Stimulated activated CD8-positive, alpha-beta memory T cell treated with anti-CD3 and anti-CD28 coated beads, Interleukin-7, amount 100 ng/mL, for 4 hours (primary cell): ENCODE data around the gene CDCA4.
A peak's percentile ranks its signal among the peaks of the same experiment; 100 is the strongest.

ENCODE experiments used
- DNase-seq, 2 donors: peaks; one replicate each; pipeline ENCODE4 v3.0.0-alpha.2; 2020; ENCODE audit warnings: low read depth in 2 of 2

CDCA4 gene

DNA sequence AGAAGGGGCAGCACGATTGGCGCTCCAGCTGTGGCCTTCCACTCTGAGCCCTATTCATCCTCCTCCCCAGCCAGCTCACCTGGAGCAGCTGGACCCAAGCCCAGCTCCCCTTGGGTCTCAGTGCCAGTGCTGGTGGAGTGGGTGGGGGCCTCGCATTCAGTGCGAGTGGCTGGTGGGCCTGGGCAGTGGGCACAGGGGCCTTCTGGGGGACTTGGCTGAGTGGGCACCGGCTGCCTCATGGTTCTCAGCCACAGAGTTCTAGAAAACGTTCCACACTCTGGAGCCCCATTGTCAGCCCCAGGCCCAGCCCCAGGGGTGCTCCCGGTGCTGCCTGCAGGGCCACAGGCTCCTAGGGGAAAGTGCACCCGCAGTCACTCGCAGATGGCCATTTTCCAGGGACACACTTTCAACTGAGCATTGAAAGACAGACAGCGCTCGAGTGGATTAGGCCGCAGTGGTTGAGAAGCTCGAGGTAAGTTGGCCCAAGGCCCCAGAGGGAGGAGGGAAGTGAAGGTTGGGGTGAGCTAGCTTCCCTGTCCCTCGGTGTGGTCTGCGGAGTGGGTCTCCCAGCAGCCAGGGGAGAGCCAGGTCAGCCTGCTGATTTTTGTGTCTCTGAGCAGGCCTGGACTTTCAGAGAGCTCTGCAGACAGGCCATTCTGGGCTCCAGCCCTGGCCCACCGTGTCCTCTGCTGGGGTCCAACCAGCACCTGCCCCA lies 31.5 kb downstream of the CDCA4 start:
- DNase-seq, result no peak

DNA sequence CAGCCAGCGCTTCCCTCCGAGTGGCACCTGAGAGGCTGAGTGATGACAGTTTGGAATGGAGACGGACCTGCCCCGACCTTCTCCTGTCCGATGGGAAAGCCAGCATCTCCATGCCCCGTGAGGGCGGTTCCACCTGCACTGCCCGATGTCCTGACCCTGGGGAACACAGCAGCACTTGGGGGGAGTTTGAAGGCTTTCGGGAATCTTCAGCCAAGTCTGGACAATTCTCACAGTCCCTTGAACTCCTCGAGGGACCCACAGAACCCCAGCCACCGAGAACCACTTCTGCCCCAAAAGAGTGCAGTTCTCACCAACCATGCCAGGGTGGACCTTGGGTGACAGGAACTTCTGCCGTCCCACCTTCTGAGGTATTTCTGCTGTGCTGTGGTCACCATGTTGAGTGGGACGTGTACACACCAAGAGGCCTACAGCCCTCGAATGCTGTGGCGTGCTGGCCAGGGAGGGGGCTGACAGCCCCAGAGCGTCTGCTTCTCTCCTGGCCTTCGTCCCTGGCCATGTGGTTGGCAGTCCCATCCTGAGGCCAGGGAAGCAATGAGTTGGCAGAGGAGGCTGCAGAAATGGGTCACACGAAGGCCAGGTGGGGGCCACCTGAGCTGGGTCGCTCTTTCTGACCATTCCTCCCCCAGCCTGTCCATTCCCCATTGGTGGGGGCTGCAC lies 34.3 kb downstream of the CDCA4 start:
- no peak for DNase-seq

- peak; percentile 64 to 87 for DNase-seq
Measured at GRCh38 chr14:104985675-104986486, 35.0 kb downstream of the CDCA4 start, which contains the start of gene CLBA1. TSS of gene CLBA1 (plus strand) at chr14:104985788. CDS start at chr14:104986432, 644 bp downstream.

DNA sequence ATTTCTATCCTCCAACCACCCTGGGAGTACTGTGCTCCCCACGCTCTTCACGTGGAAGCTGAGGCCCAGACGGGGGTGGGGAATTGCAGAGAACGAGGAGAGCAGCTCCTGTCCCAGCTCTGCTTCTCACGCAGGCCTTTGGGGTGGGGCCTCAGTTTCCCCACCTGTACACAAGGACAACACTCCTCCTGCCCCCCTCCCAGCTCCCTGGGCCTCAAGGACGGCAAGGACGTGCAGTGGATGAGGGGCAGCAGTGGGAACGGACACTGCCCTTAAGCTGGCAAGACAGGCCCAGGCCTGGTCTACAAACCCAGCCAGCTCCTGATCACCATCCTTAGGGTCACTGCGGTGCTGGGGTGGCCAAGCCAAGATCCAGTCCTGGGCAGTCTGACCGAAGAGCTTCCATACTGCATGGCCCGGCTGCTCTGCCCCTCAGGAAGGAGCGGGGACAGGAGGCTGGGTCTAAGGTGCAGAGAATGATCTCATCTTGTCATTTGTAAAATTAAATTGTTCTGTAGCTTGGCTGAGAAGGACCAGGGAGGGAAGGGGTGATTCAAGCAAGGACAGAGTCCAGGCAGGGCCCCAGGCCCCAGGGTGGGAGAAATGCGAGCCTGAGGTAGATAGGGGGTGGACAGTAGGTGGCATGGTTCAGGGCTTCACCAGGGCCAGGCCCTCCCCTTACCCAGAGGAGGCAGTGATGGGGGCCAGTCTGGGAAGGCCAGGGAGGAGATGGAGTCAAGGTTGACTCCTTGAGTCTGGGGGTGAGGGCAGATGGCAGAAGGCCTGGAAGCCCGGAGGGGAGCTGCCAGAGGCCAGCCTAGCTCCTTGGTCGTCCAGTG lies 36.6 kb downstream of the CDCA4 start:
- no peak for DNase-seq

- DNase-seq, result no peak
Measured at GRCh38 chr14:104983231-104983721, 37.6 kb downstream of the CDCA4 start.

GRCh38 chr14:104982548-104983230 lies 38.2 kb downstream of the CDCA4 start:
- DNase-seq, result no peak

- no peak for DNase-seq
Measured at GRCh38 chr14:104981699-104982541, 39.0 kb downstream of the CDCA4 start.

GRCh38 chr14:104980611-104981531 lies 40.0 kb downstream of the CDCA4 start:
- DNase-seq, result no peak

GRCh38 chr14:104979758-104980610 lies 40.9 kb downstream of the CDCA4 start:
- DNase-seq, result no peak

- no peak for DNase-seq
Measured at GRCh38 chr14:104978746-104979691, 41.9 kb downstream of the CDCA4 start.

DNA sequence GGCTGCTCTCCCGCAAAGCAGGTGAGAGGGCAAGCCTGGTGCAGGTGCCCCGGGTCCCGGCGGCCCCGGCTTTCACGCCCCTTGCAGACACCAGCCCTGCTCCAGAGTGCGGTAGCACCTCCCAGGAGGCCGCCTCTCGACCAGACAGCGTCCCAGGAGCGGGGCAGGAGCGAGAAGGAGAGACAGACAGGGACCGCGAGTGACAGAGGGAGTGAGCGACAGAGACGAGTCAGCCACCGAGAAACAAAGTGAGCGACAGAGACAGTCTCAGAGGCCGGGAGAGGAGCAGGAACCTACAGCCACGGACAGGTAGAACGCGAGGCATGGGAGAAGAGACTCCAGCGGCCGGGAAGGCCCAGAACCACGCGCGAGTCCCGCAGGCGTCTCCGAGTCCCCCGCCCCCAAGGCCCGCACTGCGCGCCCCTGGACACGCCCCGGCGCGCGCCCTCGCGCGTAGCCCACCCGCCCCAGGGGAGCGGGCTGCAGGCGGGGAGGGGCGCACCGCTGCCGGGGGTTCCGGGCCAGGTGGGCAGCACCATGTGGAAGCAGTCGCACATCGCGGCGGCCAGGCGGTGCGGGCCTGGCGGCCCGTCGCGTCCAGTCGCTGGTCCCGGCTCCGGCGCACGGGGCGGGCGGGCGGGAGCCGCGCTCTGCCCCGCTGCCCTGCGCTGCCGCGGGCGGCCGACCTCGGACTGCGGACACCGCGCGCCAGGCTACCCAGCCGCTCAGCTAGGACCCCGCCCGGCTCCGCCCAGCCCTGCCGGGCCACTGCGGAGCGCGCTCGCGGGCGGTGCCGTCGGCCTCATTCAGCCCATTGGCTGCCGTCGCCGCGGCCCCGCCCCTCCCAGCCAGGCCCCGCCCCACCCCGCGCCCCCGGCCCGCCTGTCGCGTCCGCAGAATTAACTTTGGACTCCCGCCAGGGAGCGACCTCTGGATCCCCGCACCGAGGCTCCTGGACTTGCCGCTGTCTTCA lies 42.9 kb downstream of the CDCA4 start, which contains the start of gene AHNAK2:
AHNAK2 (minus strand) TSS at position 694 of the 973 bp plus-strand sequence; CDS start at position 557, 137 bp downstream.
- DNase-seq, result peak in 1 of 2 donors; percentile 23

- no peak for DNase-seq
Measured at GRCh38 chr14:104977008-104977680, 43.7 kb downstream of the CDCA4 start.

DNA sequence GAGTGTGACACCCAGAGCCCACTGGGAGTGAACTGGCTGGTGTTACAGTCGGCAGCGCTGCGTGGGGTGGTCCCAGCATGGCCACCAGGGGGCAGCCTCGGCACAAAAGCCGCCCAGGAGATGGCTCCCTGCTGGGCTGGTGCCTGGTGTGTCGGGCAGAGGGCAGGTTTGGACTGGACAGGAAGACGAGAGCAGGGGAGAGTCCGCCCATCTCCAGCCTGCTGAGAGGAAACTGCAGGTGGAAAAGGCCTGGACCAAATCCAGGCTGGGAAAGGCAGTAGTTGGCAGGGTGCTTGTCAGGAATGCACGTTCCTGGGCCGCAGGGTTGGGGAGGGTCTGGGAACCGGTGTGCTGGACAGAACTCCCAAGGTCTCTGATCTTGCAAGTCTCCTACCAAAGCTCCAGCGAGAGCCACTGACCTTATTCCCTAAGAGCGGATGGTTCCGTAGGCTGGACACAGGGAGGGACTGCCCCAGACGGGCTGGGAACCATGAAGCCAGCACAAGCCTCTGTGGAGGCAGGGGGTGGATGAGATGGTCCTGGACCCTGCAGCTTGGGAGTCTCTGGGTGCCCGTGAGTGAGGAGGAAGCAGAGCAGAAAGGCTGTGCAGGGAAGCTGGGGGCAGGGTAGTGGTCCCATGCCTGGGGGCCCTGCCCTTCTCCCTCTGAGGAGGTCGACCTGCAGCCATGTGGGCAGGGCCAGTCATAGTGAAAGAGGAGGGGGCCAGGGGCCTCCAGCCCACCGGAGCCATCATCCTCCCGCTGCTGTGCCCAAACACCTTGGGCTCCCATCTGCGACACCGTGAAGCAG lies 44.5 kb downstream of the CDCA4 start:
- DNase-seq, result peak; percentile 69 to 73
